HepG2 (cell line): ENCODE data around the gene DCTN1. TPM values are rescaled to one million over a fixed set of nuclear protein-coding genes. Genes with fewer than 3 reads are reported as not detected.

Experiments
- CBX1 ChIP-seq: IDR thresholded peaks from one replicate; pipeline ENCODE4 v1.6.1; 2016; ENCODE audit warnings: antibody characterized with exemption, low read depth
- PAX8 ChIP-seq: sonication (generic); formaldehyde crosslinking; IDR thresholded peaks from 2 replicates; pipeline ENCODE4 v1.8.0; 2022; ENCODE audit warnings: mild to moderate bottlenecking, missing genetic modification reagents, borderline replicate concordance
- RFXAP ChIP-seq: sonication (generic); formaldehyde crosslinking; IDR thresholded peaks from 2 replicates; pipeline ENCODE4 v1.4.0; 2020; ENCODE audit warnings: missing genetic modification reagents, borderline replicate concordance
- SMAD1 ChIP-seq: sonication (generic); formaldehyde crosslinking; IDR thresholded peaks from 2 replicates; pipeline ENCODE4 v1.4.0; 2020; ENCODE audit warnings: missing genetic modification reagents, low read depth, mild to moderate bottlenecking, borderline replicate concordance
- SRSF4 ChIP-seq: fragments of 200-400 bp; formaldehyde crosslinking; IDR thresholded peaks from one replicate; pipeline ENCODE4 v1.6.1; 2018; ENCODE audit warnings: mild to moderate bottlenecking, low read depth, low read length, moderate library complexity; ENCODE audit not compliant: poor library complexity, severe bottlenecking
- SUZ12 ChIP-seq: fragments of 150-350 bp; IDR thresholded peaks from 2 replicates; pipeline ENCODE4 v1.6.1; 2014; ENCODE audit warnings: low read depth, low read length
- TAF15 ChIP-seq: fragments of 200-400 bp; formaldehyde crosslinking; IDR thresholded peaks from one replicate; pipeline ENCODE4 v1.6.1; 2018; ENCODE audit warnings: mild to moderate bottlenecking, low read depth, low read length; ENCODE audit not compliant: poor library complexity, severe bottlenecking
- TARDBP ChIP-seq: sonication (generic); formaldehyde crosslinking; IDR thresholded peaks from 2 replicates; pipeline ENCODE4 v1.8.0; 2022; ENCODE audit warnings: mild to moderate bottlenecking, missing genetic modification reagents
- TMF1 ChIP-seq: sonication (generic); formaldehyde crosslinking; IDR thresholded peaks from 2 replicates; pipeline ENCODE4 v1.8.1; 2022; ENCODE audit warnings: low read depth, missing genetic modification reagents
- ZNF34 ChIP-seq: sonication (generic); formaldehyde crosslinking; IDR thresholded peaks from 2 replicates; pipeline ENCODE4 v1.4.0; 2020; ENCODE audit warnings: mild to moderate bottlenecking, missing genetic modification reagents, borderline replicate concordance
- ZNF607 ChIP-seq: sonication (generic); formaldehyde crosslinking; IDR thresholded peaks from 2 replicates; pipeline ENCODE4 v1.5.1; 2020; ENCODE audit warnings: missing genetic modification reagents, mild to moderate bottlenecking, borderline replicate concordance
- polyA plus RNA-seq, 8 experiments: library from polyadenylated mRNA; depleted of rRNA in 3 of 8; stranded (reverse) in 7 of 8; unstranded in 1 of 8; fragments of >200 nt; fragmentation: Illumina TruSeq in 4 of 8; extraction: Trizol in 4 of 8; gene quantifications; 2 replicates each; pipeline versions ENCODE4 v1.2.1 to v1.2.3, GENCODE V29; 2011 to 2016; ENCODE audit warnings: low read depth in 4 of 8, missing spikeins in 1 of 8, mixed read lengths in 1 of 8; ENCODE audit not compliant: insufficient read depth in 1 of 8
- total RNA-seq, 5 experiments: library from RNA; depleted of rRNA; stranded (reverse); fragments of >200 nt; fragmentation: Illumina TruSeq; extraction: Trizol; gene quantifications; 2 replicates each; pipeline ENCODE4 v1.2.3, GENCODE V29; 2016; ENCODE audit warnings: low read depth in 1 of 5
- TF ChIP-seq, protein P1 (sequence below): IDR thresholded peaks from 2 replicates; pipeline ENCODE4 v1.6.1; 2012; ENCODE audit warnings: low read depth, low read length, improper control_type of control experiment
- TF ChIP-seq, protein P2 (sequence below): sonication (generic); formaldehyde crosslinking; conservative IDR thresholded peaks from 2 replicates; pipeline ENCODE4 v1.4.0; 2020; ENCODE audit warnings: missing genetic modification reagents
- TF ChIP-seq, protein P3 (sequence below): IDR thresholded peaks from 2 replicates; pipeline ENCODE4 v1.6.1; 2018; ENCODE audit warnings: missing genetic modification reagents, mild to moderate bottlenecking, missing compliant biosample characterization
- TF ChIP-seq, protein P4 (sequence below): sonication (generic); formaldehyde crosslinking; IDR thresholded peaks from 2 replicates; pipeline ENCODE4 v1.8.1; 2023; ENCODE audit warnings: mild to moderate bottlenecking, missing genetic modification reagents, borderline replicate concordance
- TF ChIP-seq, protein P5 (sequence below): sonication (generic); formaldehyde crosslinking; IDR thresholded peaks from 2 replicates; pipeline ENCODE4 v1.9.0; 2021; ENCODE audit warnings: missing genetic modification reagents, borderline replicate concordance
- TF ChIP-seq, protein P6 (sequence below): sonication (generic); formaldehyde crosslinking; conservative IDR thresholded peaks from 2 replicates; pipeline ENCODE4 v1.4.0; 2020; ENCODE audit warnings: missing genetic modification reagents
- TF ChIP-seq, protein P7 (sequence below): sonication (generic); formaldehyde crosslinking; conservative IDR thresholded peaks from 2 replicates; pipeline ENCODE4 v1.5.0; 2020; ENCODE audit warnings: missing genetic modification reagents
- TF ChIP-seq, protein P8 (sequence below): sonication (generic); formaldehyde crosslinking; IDR thresholded peaks from 2 replicates; pipeline ENCODE4 v1.5.0; 2020; ENCODE audit warnings: missing genetic modification reagents, mild to moderate bottlenecking, borderline replicate concordance

The DCTN1 gene
- total and polyA plus RNA-seq, 2 of the 13 experiments (the other 11 are each of a cell fraction or from before 2014, with no cell fraction given) = 73.2 to 122 TPM

DNA sequence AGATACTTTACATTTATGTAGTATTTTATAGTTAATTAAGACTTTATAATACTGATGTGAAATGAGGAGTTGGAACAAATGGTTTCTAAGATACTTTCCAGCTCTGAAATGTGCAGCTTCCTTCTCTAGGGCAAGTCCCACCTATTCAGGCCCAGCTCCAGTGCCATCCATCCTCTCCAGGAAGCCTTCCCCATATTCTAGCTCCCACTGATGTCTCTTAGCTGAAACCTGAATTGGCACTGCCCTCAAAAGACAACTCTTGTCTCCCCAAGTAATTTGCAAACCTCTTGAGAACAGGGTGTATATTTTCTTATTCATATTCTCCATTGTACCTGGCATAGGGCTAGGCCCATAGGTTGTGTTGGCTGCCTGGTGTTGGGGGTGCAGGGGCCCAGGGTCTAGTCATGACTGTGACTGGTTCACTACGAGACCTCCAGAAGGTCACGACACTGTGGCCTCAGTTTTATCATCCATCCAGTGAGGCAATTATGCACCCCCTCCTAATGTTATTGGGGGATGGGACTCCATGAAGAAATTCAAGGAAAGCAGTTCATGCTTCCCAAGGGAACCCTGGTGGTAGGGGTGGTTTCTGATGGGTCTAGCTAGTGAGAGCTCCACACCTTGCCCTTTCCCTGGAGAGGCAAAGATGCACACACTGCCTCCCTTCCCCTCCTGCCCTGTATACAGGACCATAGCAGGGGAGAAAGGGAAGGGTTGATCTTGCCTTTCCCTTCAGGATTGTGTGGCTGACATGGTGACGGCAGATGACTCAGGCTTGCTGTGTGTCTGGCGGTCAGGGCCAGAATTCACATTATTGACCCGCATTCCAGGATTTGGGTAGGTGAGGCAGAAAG lies 44.3 kb upstream of the DCTN1 start (continued):
- TF ChIP-seq, protein P1, sequence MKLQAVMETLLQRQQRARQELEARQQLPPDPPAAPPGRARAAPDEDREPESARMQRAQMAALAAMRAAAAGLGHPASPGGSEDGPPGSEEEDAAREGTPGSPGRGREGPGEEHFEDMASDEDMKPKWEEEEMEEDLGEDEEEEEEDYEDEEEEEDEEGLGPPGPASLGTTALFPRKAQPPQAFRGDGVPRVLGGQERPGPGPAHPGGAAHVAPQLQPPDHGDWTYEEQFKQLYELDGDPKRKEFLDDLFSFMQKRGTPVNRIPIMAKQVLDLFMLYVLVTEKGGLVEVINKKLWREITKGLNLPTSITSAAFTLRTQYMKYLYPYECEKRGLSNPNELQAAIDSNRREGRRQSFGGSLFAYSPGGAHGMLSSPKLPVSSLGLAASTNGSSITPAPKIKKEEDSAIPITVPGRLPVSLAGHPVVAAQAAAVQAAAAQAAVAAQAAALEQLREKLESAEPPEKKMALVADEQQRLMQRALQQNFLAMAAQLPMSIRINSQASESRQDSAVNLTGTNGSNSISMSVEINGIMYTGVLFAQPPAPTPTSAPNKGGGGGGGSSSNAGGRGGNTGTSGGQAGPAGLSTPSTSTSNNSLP = no peak
- TF ChIP-seq, protein P2, sequence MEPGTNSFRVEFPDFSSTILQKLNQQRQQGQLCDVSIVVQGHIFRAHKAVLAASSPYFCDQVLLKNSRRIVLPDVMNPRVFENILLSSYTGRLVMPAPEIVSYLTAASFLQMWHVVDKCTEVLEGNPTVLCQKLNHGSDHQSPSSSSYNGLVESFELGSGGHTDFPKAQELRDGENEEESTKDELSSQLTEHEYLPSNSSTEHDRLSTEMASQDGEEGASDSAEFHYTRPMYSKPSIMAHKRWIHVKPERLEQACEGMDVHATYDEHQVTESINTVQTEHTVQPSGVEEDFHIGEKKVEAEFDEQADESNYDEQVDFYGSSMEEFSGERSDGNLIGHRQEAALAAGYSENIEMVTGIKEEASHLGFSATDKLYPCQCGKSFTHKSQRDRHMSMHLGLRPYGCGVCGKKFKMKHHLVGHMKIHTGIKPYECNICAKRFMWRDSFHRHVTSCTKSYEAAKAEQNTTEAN (CRISPR knock-in tag) = 0 out of 2 replicates have a peak, but pooled peaks have one; percentile 12
- TF ChIP-seq, protein P3, sequence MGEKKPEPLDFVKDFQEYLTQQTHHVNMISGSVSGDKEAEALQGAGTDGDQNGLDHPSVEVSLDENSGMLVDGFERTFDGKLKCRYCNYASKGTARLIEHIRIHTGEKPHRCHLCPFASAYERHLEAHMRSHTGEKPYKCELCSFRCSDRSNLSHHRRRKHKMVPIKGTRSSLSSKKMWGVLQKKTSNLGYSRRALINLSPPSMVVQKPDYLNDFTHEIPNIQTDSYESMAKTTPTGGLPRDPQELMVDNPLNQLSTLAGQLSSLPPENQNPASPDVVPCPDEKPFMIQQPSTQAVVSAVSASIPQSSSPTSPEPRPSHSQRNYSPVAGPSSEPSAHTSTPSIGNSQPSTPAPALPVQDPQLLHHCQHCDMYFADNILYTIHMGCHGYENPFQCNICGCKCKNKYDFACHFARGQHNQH = no peak; the same call in 1 of the 2 replicates
- no peak for TF ChIP-seq SMAD1 (CRISPR knock-in tag)
- TF ChIP-seq ZNF34 (CRISPR knock-in tag) = no peak
- TF ChIP-seq TAF15 = no peak
- TF ChIP-seq TMF1 (CRISPR knock-in tag) = 0 out of 2 replicates have a peak, but pooled peaks have one; percentile 11
- TF ChIP-seq TARDBP = no peak
- peak; percentile 79; the same call in 1 of the 2 replicates for TF ChIP-seq ZNF607 (CRISPR knock-in tag)
- TF ChIP-seq, protein P4, sequence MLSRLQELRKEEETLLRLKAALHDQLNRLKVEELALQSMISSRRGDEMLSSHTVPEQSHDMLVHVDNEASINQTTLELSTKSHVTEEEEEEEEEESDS = no peak
- TF ChIP-seq SUZ12 = no peak
- 0 out of 2 replicates have a peak, but pooled peaks have one; percentile 14 for TF ChIP-seq RFXAP (CRISPR knock-in tag)
- TF ChIP-seq CBX1 = no peak
- TF ChIP-seq, protein P5, sequence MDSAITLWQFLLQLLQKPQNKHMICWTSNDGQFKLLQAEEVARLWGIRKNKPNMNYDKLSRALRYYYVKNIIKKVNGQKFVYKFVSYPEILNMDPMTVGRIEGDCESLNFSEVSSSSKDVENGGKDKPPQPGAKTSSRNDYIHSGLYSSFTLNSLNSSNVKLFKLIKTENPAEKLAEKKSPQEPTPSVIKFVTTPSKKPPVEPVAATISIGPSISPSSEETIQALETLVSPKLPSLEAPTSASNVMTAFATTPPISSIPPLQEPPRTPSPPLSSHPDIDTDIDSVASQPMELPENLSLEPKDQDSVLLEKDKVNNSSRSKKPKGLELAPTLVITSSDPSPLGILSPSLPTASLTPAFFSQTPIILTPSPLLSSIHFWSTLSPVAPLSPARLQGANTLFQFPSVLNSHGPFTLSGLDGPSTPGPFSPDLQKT (CRISPR knock-in tag) = no peak; the same call in 1 of the 2 replicates
- TF ChIP-seq, protein P6, sequence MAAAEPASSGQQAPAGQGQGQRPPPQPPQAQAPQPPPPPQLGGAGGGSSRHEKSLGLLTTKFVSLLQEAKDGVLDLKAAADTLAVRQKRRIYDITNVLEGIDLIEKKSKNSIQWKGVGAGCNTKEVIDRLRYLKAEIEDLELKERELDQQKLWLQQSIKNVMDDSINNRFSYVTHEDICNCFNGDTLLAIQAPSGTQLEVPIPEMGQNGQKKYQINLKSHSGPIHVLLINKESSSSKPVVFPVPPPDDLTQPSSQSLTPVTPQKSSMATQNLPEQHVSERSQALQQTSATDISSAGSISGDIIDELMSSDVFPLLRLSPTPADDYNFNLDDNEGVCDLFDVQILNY (CRISPR knock-in tag) = no peak
- TF ChIP-seq, protein P7, sequence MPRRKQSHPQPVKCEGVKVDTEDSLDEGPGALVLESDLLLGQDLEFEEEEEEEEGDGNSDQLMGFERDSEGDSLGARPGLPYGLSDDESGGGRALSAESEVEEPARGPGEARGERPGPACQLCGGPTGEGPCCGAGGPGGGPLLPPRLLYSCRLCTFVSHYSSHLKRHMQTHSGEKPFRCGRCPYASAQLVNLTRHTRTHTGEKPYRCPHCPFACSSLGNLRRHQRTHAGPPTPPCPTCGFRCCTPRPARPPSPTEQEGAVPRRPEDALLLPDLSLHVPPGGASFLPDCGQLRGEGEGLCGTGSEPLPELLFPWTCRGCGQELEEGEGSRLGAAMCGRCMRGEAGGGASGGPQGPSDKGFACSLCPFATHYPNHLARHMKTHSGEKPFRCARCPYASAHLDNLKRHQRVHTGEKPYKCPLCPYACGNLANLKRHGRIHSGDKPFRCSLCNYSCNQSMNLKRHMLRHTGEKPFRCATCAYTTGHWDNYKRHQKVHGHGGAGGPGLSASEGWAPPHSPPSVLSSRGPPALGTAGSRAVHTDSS (CRISPR knock-in tag) = no peak
- TF ChIP-seq SRSF4 = peak; percentile 68
- no peak for TF ChIP-seq PAX8 (CRISPR knock-in tag)
- TF ChIP-seq, protein P8, sequence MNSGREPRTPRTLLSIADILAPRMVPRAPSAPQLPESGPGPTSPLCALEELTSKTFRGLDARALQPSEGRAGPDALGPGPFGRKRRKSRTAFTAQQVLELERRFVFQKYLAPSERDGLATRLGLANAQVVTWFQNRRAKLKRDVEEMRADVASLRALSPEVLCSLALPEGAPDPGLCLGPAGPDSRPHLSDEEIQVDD (CRISPR knock-in tag) = no peak
